GM19395 (cell line): ENCODE data around the gene RANBP10.

ENCODE experiments used
- ATAC-seq: cut with Tn5 transposase; IDR thresholded peaks from one replicate; pipeline ENCODE4 v1.9.1; 2021; ENCODE audit warnings: mild to moderate bottlenecking, moderate library complexity; ENCODE audit not compliant: unreplicated experiment

The RANBP10 gene

DNA sequence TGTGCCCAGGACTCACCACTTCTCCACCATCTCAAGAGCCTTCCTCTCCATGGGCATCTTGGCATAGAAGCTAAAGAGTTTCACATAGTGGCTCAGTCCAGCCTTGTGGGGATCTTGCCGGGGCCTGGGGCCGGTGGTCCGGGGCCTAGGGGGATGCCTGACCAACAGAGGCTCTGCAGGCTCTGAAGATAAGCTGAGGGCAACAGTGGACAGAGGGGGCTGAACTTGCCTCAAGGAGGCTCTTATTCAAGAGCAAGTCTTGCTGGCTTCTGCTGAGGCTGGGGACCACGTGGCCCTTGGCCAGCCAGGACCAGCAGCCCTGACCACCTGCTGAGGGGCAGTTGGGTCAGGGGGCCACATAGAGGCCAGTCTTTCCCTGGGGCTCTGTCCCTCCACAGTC, 22.3 kb upstream of the RANBP10 start:
- ATAC-seq = no peak

DNA sequence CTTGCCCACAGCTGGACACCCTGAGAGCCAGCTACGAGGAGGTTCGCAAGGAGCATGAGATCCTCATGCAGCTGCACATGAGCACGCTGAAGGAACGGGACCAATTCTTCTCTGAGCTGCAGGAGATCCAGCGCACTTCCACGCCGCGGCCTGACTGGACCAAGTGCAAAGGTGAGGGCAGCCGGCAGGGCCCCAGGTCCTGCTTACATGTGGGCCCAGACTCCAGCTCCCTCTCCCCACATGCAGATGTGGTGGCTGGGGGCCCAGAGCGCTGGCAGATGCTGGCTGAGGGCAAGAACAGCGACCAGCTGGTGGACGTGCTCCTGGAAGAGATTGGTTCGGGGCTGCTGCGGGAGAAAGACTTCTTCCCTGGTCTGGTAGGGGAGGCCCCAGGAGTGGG, 19.5 kb upstream of the RANBP10 start:
- ATAC-seq = no peak

DNA sequence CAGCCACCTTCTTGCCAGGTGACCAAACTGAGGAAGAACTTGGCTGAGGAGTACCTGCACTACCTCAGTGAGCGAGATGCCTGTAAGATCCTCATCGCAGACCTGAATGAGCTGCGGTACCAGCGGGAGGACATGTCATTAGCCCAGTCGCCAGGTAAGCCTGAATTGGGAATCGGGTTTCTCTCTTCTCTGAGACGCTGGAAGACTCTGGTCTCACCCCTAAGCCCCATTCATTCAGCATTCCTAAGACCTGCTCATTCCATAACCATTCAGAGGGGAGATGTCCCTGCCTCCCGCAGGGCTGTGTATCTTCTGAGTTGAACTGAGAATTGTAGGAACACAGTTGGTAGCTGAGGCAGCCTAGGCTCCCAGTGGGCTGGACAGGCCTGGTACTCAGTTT, 18.8 kb upstream of the RANBP10 start:
- ATAC-seq = no peak

DNA sequence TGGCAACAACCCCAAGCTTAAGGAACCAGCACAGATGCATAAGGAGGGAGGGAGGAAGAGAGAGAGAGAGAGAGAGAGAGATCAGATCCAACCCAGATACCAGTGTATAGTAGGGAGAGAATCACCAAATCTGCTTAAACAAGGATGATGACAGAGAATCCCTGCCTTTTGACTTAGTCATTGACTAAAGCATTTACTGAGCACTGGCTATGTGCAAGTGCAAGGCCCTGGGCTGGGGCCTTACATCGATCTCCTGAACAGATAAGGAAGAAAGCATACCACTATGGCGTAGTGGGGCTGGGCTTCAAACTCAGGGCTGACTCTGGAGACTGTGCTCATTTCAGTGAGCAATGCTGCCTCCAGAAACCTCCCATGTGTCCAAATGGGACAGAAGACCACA, 16.2 kb upstream of the RANBP10 start:
- no peak for ATAC-seq

DNA sequence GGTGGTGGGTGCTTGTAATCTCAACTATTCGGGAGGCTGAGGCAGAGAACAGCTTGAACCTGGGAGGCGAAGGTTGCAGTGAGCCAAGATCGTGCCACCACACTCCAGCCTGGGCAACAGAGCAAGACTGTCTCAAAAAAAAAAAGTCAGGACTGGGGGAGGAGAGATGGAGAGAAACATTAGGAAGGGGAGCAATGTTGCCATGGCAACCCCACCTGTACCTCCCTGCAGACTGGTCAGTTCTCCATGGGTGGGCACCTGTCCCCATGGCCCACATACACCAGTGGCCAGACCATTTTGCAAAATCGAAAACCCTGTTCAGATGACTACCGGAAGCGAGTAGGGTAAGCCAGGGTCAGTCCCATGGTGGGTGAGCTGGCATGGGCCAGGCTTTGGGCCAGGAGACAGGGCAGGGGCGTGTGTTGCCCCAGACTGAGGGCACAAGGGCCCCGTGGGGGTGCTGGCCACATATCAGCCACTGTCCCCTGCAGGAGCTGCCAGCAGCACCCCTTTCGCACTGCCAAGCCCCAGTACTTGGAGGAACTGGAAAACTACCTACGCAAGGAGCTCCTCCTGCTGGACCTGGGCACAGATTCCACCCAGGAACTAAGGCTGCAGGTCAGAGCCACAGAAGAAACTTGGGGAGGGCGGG, 14.4 kb upstream of the RANBP10 start:
- no peak for ATAC-seq

DNA sequence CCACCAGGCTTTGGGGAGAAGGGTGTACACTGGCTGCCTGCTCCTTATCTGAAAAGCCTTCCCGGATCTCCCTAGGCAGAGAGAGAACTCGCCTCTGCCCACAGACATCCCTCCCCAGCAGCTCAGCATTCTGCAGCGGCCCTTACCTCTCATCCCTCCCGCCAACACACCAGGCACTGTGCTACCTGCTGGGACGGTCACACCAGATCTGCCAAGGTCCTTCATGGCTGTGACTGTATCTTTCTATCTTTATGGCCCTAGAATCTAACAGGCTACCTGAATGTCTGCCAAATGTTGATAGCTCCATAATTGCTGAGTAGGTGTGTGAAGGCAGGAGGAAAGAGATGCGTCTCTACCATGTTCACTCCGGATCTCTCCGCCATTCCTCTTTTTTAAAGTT, 8.2 kb upstream of the RANBP10 start:
- no peak for ATAC-seq

DNA sequence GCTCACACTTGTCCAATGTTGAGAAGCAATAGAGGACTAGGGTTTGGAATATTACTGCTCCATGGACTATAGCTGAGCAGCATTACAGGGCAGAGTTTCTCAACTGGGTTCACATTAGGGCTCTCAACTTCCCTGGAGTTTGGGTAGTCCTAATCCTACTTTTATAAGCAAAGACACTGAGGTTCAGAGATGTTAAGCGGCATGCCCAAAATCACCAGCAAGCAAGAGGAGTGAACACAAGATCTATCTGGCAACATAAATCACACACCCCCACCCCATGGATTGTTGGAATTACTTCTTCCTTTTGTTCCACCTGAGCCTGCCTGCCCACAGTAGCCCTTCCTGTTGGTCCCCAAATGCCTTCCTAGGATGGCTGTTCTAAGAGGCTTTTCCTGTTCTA, 5.5 kb upstream of the RANBP10 start:
- no peak for ATAC-seq

DNA sequence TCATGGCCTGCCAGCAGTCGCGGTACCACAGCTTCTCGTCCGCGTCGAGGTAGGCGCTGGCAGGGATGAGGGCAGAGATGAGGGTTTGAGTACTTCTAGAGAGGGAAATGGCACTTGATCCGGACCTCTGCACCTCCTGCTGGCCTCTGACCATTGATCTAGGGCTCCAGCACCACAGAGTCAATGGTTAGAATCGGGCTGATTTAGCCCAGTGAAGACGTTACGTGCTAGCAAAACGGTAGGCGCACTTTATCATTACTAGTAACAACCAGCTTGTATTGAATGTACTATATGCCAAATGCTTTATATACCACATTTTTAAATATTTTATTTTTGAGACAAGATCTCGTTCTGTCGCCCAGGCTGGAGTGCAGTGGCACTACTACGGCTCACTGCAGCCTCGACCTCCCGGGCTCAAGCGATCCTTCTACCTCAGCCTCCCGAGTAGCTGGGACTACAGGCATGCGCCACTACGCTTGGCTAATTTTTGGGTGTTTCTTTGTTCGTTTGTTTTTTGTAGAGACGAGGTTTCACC, 855 bp upstream of the RANBP10 start:
- peak; percentile 8 for ATAC-seq

DNA sequence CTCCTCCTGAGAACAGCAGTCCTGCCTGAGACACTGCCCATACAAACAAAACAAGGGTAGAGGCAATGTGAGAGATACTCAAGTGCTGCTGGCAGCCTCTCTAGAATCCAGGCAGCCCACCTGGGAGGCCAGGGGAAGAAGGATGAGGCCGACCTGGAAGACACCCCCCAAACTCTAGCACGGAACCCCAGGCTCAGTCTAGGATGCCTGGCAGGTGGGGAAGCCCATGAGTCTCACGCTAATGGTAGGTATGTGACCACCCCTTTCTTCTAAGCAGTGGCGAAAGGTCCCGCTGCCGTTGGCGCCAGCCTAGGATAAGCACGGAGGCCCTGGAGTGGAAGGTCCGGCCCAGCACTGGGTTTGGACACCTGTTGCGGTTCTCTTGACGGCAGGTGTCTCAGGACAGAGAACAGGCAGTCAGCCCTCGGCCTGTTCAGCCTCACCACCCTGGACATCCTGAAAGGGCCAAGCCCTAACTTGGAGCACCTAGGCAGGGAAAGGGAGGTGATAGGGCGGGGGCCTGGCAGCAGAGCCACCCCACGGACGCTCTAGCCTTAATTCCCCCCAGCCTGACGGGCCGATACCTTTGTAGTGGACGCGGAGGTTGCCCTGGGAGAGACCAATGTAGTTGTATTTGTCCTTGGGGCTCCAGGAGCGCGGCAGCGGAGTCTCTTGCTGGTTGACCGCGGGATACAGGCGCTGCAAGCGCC, 487 bp downstream of the RANBP10 start:
- peak; percentile 1 for ATAC-seq

DNA sequence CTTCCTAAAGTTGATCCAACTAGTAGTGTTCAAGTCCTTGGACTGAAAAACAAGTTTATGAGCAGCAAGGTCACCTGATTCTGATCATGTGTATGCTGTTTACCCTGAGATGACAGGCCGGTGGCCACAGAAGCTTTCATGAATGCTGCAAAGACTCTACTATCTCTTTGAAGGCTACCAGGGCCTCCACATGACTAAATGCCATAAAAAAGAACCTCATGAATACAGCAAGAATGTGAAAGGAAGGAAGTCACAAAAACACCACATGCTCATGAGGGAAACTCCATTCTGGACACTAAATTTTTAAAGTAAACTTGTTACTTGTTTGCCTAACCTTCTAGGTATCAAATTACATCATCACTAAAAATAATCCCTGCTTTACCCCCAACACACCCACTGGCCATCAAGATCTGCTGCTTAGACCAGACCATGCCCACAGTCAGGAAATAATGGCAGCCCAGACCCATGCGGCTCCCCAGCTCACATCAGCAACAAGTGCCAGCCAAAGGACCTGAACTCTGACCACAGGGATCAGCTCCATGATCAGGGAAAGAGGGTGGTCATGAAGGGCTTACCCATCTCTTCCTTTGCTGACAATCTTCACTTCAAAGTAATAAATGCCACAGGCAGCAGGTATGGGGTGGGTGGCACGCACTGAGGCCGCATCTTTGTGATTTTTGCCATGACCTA, 1.4 kb downstream of the RANBP10 start:
- ATAC-seq = no peak

DNA sequence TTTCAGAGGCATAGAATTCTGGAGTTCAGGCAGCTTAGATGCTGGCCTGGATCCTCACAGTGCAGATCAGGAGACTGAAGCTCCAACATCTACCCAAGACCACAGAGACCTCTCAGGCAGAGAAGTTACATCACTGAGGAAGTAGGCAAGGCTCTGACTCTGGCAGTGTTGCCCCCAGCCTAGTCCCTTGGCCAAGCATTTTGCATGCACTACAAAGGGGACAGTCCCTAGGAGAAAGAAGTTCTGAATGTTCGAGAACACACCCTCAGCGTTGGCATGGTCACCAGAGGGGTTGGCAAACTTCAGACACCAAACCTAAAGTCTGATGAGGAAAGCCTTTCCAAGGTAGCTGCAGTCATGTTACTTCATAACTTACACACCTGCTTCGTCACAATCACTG, 2.5 kb downstream of the RANBP10 start:
- ATAC-seq = no peak

DNA sequence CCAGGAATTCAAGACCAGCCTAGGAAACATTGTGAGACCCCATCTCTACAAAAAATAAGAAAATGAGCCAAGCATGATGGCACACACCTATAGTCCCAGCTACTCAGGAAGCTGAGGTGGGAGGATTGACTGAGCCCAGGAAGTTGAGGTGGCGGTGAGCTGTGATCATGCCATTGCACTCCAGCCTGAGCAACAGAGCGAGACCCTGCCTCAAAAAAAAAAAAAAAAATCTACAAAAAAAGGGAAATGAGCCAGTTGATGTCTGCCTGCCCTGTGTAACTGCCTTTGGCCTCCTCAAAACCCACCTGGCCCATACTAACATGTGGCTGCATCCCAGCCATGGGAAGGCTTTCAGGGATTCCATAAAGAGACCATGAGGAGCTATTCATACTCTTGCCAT, 4.5 kb downstream of the RANBP10 start:
- no peak for ATAC-seq

DNA sequence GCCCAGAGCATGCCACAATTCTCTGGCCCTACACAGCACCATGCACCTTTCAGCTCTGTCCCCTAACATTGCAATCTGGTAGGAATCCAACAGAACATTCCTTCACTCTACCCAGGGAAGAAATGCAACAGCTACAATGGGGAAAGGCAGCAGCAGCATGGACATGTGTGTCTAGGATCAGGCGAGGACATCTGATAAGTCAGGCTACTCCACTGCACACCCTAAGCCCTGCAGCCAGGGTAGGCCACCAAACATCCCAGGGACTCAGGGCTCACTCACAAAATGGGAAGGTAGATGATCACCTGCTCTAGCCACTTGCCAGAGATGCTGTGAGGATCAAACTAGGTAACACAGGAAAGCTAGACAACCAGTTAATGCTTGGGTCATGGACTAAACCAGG, 5.1 kb downstream of the RANBP10 start:
- no peak for ATAC-seq

DNA sequence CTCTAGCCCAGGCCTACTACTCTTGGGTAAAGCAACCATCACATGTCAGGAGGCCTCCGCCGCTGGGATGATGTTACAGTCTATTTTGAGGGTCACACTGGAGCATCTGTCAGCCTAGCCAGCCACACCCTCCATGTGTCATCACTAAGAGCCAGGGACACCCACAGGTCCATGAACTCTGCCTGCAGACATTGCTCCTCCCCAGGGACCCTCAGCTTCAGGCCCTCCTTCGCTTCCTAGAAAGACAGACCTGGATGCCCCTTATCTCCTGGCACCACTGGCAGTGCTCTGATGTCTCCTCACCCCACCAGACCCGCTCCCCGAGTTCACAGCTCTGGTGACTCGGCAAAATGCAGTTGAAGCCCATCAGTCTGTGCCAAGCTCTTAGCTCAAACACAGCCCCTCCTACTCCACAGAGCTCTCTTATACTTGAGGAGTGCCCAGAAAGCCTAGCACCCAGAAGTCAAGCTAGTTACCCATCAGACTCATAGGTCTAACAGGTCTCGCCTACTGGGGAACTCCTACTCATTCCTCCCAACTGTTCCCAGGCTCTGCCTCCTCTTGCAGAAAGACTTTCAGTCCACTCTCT, 5.9 kb downstream of the RANBP10 start:
- no peak for ATAC-seq

DNA sequence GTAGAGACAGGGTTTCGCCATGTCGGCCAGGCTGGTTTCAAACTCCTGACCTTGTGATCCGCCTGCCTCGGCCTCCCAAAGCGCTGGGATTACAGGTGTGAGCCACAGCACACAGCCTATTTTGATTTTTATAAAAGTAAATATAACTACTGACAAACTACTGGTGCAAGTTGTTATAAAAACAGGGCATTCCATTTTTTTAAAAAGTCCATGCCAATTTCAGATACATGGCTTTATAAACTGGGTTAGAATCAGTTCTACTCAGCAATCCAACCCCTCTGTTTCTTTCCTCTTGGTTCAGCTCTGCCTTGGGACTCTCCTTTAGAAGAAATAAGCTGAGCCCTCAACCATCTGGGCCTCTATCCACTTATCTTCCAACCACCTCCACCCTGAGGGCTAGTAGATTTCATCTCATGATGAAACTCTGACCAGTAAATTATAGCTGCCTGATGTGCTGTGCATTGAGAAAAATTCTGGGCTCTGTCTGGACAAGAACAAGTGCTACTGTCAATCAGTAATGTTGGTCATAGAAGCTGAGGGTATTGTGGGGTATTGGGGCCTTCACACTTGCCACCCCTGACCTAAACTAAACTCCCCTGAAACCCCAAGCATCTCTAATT, 10.2 kb downstream of the RANBP10 start:
- ATAC-seq = no peak

DNA sequence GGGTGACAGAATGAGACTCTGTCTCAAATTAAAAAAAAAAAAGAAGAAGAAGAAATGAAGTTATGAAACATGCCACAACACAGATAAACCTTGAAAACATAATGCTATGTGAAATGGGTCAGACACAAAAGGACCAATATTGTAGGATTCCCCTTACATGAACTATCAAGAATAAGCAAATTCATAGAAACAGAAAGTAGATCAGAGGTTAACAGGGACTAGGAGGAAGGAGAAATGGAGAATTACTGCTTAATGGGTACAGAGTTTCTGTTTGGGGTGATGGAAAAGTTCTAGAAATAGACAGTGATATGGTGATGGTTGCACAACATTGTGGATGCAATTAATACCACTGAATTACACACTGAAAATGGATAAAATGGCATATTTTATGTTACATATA, 16.3 kb downstream of the RANBP10 start:
- no peak for ATAC-seq

DNA sequence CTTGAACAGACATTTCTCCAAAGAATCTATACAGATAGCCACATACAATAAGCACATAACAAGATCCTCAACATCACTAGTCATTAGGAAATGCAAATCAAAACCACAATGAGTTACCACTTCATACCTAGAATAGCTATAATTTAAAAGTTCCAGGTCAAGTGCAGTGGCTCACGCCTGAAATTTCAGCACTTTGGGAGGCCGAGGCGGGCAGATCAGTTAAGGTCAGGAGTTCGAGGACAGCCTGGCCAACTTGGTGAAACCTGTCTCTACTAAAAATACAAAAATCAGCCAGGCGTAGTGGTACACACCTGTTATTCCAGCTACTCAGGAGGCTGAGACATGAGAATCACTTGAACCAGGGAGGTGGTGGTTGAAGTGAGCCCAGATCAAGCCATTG, 19.9 kb downstream of the RANBP10 start:
- no peak for ATAC-seq

DNA sequence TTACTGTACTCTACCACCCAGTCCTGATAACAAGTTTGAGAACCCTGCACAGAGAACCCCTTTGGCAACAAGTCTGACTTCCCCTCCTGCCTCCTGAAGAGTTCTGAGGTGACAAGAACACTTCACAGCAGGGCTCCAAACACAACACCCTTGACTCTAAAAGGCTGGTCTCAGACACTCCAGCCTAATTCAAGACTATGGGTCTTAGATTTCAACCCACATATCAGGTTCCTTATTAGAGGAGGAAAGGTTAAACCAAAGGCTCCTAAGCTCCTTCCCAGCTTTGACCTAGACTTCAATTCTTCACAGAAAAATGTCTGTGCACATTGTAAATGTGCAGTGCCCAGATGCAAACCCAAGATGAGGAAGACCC, 23.0 kb downstream of the RANBP10 start:
- no peak for ATAC-seq

DNA sequence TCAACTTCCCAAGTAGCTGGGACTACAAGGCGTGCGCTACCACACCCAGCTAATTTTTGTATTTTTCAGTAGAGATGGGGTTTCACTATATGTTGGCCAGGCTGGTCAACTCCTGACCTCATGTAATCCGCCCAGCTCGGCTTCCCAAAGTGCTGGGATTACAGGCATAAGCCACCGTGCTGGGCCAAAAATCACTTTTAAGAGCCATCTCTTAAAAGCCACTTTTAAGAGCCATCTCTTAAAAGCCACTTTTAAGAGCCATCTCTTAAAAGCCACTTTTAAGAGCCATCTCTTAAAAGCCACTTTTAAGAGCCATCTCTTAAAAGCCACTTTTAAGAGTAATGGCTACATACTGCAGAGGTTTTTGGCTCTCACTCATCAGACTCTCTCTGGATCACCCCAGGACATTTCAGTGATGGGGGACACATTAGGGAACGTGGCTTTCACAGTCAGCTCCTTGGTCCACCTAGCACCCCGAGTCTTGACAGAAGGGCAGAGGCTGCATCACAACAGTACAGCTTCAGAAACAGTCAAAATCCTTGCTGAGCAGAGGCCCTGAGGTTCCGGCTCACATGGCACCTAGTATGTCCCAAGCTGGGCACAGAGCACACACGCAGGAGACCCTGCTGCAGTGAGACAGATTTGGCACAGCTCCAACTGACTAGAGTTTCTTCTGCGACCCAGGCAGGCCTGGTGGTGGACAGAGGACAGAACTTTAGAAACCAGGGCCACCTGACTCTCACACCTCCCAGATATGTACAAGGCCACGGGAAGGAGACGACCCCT, 23.6 kb downstream of the RANBP10 start:
- ATAC-seq = no peak

DNA sequence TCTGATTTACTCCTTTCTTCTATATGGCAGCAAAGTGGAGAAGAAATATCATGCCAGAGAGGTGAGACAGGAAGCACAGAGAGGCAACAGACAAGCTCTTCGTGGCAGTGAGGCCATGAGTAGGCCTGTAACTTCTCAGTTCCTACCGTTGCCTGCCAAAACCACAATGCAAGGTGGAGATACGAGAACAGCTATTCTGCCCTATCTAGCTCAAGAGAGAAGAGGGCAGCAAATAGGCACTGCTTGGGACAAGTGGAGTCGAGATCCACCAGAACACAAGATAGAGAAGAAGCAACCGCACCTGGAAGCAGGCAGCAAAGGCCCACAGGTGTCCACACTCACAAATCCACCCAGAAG, 24.8 kb downstream of the RANBP10 start:
- ATAC-seq = no peak
